SK-N-MC (cell line): Measurements from ENCODE around the gene CBX6.

Experiments
- EZH2 ChIP-seq: fragments of 200-600 bp; sonication (generic); IDR thresholded peaks from one replicate; pipeline ENCODE4 v1.6.1; 2017; ENCODE audit warnings: antibody characterized with exemption
- POLR2AphosphoS5 ChIP-seq: IDR thresholded peaks from 2 replicates; pipeline ENCODE4 v1.6.1; 2012; ENCODE audit warnings: mild to moderate bottlenecking, low read depth, low read length, borderline replicate concordance

- TF ChIP-seq EZH2 (no peak), POLR2AphosphoS5 (no peak)
These were observed 25.6 kb downstream of the CBX6 start for GRCh38 chr22:38846412-38846811.
